DMS153 (cell line): Measurements from ENCODE around the gene MIEF1.
A peak's percentile ranks its signal among the peaks of the same experiment; 100 is the strongest.
"Not testable (repeated sequence)": the region's sequence is repeated elsewhere in the genome, so short reads cannot be mapped to it uniquely, and the experiment has no call there.

ENCODE experiments used
- DNase-seq: peaks from one replicate; lab custom pipeline; 2025; lab: John Stamatoyannopoulos, UW

MIEF1 gene

DNA sequence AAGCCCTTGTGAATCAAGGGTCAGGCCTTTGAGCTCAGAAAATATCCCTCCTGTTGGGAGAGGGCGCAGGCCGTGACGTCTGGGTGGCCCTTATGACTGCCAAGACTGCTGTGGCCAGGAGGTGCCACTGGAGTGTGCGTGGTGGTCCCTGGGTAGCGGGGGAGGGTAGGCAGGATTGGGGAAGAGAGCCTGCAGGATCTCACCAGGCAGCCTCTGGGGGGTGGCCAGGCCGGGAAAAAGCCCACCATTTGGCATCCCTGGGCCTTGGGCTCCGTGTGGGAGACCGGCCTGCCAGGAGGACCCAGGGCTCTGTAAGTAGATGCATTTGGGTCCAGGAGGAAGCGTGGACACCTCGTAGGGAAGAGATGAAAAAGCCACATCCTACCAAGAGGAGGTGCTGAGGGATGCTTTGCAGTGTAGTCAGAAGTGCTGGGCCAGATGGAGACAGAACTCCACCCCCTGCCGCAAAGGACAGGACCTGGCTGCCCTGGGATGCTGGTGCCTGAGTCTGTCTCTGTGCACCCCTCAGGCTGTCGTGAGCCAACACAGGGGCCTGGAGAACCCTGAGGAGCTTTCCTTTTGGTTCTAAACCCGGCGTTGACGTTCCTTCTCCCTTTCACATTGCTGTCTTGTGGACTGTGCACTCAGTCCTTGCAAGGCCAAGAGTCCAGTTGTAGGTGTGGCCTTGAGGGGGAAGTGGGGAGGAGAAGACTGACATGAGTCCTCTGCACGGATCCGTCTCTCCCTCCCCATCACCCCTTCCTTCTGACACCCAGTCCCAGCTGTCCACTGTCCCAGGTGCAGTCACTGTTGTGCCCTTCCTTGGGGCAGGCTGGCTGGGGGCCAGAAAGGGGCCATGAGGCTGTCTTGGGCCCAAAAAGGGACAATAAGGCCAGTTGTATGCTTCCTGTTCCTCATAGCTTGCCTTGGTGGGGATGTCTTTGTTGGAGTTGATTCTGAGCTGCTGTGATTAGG is 12.7 kb upstream of the MIEF1 start:
- DNase-seq = no peak

GRCh38 chr22:39490135-39490798 is 11.8 kb upstream of the MIEF1 start:
- peak; percentile 81 for DNase-seq

DNA sequence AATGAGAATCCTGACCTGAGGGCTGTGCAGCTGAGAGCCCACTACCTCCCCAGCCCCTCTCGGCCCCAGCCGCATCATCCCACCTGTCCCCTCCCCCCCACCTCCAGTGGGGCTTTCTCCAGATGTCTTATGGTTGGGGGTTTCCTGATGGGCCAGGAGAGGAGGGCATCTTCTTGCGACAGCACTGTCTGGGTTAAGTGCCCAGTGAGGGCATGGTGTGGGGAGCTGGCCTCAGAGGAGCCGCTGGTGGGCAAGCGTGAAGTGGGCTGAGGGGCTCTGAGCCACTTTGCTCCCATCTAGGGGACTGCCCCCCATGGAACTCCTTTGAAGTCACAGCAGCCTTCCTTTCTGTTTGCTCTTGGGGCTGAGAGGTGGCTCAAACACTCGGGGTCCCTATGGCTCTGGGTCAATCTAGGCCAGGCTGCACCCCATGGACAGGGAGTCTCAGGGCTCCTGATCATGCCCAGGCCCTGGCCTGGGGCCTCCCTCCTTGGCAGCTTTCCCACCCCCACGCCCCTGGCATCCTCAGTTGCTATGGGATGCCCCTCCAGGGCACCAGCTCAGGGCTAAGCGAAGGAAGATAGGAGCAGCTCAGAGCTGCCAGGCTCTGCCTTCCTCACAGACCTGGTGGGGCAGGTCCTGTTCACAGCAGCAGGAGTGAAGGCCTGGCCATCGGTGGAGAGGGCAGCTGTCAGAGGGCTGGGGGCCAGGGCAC is 11.0 kb upstream of the MIEF1 start:
- no peak for DNase-seq

GRCh38 chr22:39491696-39492095 is 10.4 kb upstream of the MIEF1 start:
- no peak for DNase-seq

GRCh38 chr22:39492186-39492585 is 9.9 kb upstream of the MIEF1 start:
- DNase-seq = no peak

GRCh38 chr22:39493759-39494158 is 8.3 kb upstream of the MIEF1 start:
- DNase-seq = no peak

DNA sequence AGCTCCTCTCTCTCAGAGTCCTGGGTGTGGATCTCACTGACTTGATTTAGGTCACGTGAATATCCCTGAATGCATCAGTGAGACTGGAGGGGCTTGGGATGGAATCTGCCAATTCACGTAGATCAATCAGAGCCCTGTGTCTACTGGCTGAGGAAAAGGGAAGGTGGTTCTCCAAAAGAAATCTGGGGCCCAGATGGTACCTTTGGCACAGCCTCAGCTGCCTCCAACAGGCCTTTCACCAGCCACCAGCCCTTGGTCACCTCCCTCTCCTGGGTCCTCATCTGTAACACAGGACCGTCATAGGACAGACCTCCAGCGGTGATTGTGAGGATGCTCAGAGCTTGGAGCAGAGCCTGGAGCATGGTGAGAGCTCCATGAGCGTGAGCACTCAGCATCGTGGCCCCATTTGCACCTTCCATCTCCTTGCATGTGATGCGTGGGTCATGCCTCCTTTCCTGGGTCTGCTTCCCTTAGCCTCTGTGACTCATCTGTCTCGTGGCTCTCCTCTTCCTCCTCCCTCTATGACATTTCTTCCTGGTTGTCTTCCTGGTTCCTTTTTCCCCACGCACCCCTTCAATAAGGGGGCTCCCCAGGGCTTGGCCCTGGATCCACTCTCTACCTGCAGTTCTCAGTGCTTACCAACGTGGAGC is 7.5 kb upstream of the MIEF1 start:
- no peak for DNase-seq

- peak; percentile 43 for DNase-seq
Measured at GRCh38 chr22:39496131-39496838, 5.8 kb upstream of the MIEF1 start.

- no peak for DNase-seq
Measured at GRCh38 chr22:39497429-39497828, 4.7 kb upstream of the MIEF1 start.

- DNase-seq = peak; percentile 97
Measured at GRCh38 chr22:39498368-39498767, 3.7 kb upstream of the MIEF1 start.

- DNase-seq = peak; percentile 64
Measured at GRCh38 chr22:39498802-39499201, 3.3 kb upstream of the MIEF1 start.

DNA sequence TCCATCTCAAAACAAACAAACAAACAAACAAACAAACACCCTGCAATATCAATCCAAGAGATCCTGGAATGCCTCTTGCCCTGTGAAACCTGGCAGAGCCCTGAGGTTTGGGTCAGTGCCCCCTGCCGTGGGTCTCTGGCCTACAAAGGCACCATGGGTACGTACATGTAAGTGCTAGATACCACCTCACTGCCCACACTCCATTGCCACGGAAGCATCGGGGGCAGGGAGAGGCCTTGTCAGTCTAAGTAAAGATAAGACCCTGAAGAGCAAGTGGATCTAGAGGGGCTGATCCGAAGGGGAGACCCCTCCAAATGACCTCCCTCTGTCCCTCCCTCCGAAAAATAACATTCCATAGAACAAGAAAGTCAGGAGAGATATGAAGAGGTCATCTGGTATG is 2.0 kb upstream of the MIEF1 start:
- no peak for DNase-seq

GRCh38 chr22:39501644-39502108 is 414 bp upstream of the MIEF1 start:
- no peak for DNase-seq

- no peak for DNase-seq
Measured at GRCh38 chr22:39502789-39503409, 809 bp downstream of the MIEF1 start.

DNA sequence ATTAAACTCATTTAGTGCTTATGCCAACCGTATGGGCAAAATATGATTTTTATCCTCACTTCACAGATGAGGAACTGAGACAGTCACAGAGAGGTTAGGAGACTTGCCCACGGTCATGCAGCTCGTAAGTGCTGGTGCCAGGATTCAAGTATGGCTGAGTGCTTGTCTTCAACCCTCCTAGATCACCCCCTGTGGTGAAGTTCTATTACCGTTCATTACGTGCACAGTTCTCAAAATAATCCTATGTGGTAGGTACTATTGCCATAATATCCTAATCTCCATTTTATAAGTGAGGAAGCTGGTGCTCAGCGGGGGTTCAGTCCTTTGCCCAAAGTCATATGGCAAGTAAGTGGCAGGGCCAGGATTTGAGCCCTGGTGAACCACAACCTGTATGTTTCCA is 1.5 kb downstream of the MIEF1 start:
- no peak for DNase-seq

GRCh38 chr22:39504071-39504470 is 2.0 kb downstream of the MIEF1 start:
- DNase-seq = no peak

DNA sequence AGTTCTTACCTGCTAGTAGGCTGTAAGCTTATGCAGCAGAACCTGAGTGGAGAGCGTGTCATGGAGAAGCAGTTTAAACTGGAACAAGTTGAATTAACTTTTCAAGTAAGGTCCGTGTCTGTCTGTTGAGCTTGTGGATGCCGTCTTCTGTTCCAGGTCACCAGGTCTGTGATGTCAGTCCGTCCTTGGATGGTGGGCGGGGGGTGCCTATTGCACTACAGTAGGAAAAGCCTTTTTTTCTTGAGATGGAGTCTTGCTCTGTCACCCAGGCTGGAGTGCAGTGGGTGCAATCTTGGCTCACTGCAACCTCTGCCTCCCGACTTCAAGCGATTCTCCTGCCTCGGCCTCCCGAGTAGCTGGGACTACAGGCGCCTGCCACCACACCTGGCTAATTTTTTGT is 4.9 kb downstream of the MIEF1 start:
- not testable (repeated sequence) for DNase-seq

GRCh38 chr22:39508393-39508792 is 6.3 kb downstream of the MIEF1 start:
- no peak for DNase-seq

GRCh38 chr22:39510529-39511149 is 8.5 kb downstream of the MIEF1 start:
- no peak for DNase-seq

DNA sequence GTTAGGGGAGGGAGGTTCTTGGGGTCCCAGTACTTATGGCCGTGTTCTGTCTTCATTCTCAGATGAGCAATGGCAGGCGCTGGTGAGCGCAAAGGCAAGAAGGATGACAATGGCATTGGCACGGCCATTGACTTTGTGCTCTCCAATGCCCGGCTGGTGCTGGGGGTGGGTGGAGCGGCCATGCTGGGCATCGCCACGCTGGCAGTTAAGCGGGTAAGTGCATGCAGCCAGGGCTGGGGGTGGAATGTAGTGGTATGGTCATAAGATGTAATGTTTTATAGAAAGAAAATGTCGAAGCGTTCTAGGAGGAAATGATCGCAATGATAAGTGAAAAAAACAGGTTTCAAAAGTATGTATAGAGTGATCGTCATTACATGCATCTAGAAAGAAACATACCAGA is 9.1 kb downstream of the MIEF1 start:
- no peak for DNase-seq
